B cell (primary cell): ENCODE data around the gene COBL. TPM values are rescaled to one million over a fixed set of nuclear protein-coding genes. Genes with fewer than 3 reads are reported as not detected.

ENCODE experiments used
- ATAC-seq: fragments of 200-7000 bp; cut with Tn5 transposase; one replicate; pipeline ENCODE4 v1.10.0; 2021; ENCODE audit warnings: low read depth, mild to moderate bottlenecking, moderate number of reproducible peaks, moderate library complexity
- CTCF ChIA-PET: fragments of 350-600 bp; sonication (Branson Sonifier 250); formaldehyde crosslinking; loops from one replicate; lab custom pipeline; 2021; ENCODE audit warnings: antibody characterized with exemption, inconsistent platforms; lab: Charles Lee
- POLR2A ChIA-PET: fragments of 350-600 bp; sonication (Branson Sonifier 250); formaldehyde crosslinking; loops from one replicate; lab custom pipeline; 2021; ENCODE audit warnings: antibody characterized with exemption; lab: Charles Lee
- DNase-seq: peaks from one replicate; pipeline ENCODE4 v3.0.0; 2013
- H2AFZ ChIP-seq: 2 replicates; pipeline ENCODE4 v1.6.1; 2012; ENCODE audit warnings: mild to moderate bottlenecking, low read depth, low read length; ENCODE audit not compliant: insufficient read depth, poor library complexity, severe bottlenecking
- H3K27ac ChIP-seq, 2 donors: 1 replicate in 1 of 2; 2 replicates in 1 of 2; pipeline ENCODE4 v1.5.1; 2012 to 2013; ENCODE audit warnings: low read length in 2 of 2, mild to moderate bottlenecking in 2 of 2, moderate library complexity in 1 of 2
- H3K27me3 ChIP-seq, 4 experiments: fragments of 200-600 bp in 1 of 4; sonication (generic) in 1 of 4; replicated peaks in 1 of 4; 1 replicate in 2 of 4; 2 replicates in 2 of 4; pipeline versions ENCODE4 v1.6.1 to v1.7.0; 2013 to 2016; ENCODE audit warnings: low read length in 3 of 4, mild to moderate bottlenecking in 2 of 4, mixed read lengths in 1 of 4, moderate library complexity in 1 of 4; ENCODE audit not compliant: insufficient read depth in 4 of 4, control insufficient read depth in 3 of 4; ENCODE audit errors: control extremely low read depth in 1 of 4
- H3K36me3 ChIP-seq, 2 experiments: replicated peaks in 1 of 2; 1 replicate in 1 of 2; 2 replicates in 1 of 2; pipeline versions ENCODE4 v1.6.1 to v1.7.1; 2013; ENCODE audit warnings: low read length in 1 of 2; ENCODE audit not compliant: insufficient read depth in 2 of 2, control insufficient read depth in 1 of 2; ENCODE audit errors: control extremely low read depth in 1 of 2, extremely low read depth in 1 of 2
- H3K4me1 ChIP-seq, 2 donors: fragments of 200-600 bp in 1 of 2; sonication (generic) in 1 of 2; 1 replicate in 1 of 2; 2 replicates in 1 of 2; pipeline versions ENCODE4 v1.5.1 to v1.6.1; 2013 to 2017; ENCODE audit warnings: low read length in 2 of 2; ENCODE audit not compliant: control insufficient read depth in 2 of 2, insufficient read depth in 2 of 2
- H3K4me2 ChIP-seq: replicated peaks from 2 replicates; pipeline ENCODE3; 2012; ENCODE audit warnings: mild to moderate bottlenecking, low read depth, low read length; ENCODE audit not compliant: poor library complexity, severe bottlenecking
- H3K4me3 ChIP-seq, 5 experiments: fragments of 200-600 bp in 1 of 5; sonication (generic) in 1 of 5; 1 replicate in 3 of 5; 2 replicates in 2 of 5; pipeline versions ENCODE4 v1.5.1 to v1.7.0; 2011 to 2016; ENCODE audit warnings: low read length in 4 of 5, mild to moderate bottlenecking in 4 of 5, low read depth in 2 of 5, control low read depth in 1 of 5, moderate library complexity in 1 of 5; ENCODE audit not compliant: insufficient read depth in 1 of 5; ENCODE audit errors: control extremely low read depth in 1 of 5, extremely low read depth in 1 of 5
- H3K79me2 ChIP-seq: fragments of 200-600 bp; sonication (generic); one replicate; pipeline ENCODE4 v1.6.0; 2016; ENCODE audit warnings: low read length; ENCODE audit not compliant: control insufficient read depth, insufficient read depth
- H3K9ac ChIP-seq: fragments of 200-600 bp; sonication (generic); 2 replicates; pipeline ENCODE4 v1.6.1; 2017; ENCODE audit warnings: mild to moderate bottlenecking, low read length, moderate library complexity
- H3K9me3 ChIP-seq, 3 donors: one replicate each; pipeline versions ENCODE4 v1.6.1 to v1.7.1; 2013; ENCODE audit warnings: low read length in 2 of 3; ENCODE audit not compliant: control insufficient read depth in 2 of 3, insufficient read depth in 1 of 3; ENCODE audit errors: control extremely low read depth in 1 of 3
- H4K20me1 ChIP-seq: 2 replicates; pipeline ENCODE4 v1.6.0; 2012; ENCODE audit warnings: mild to moderate bottlenecking, low read length; ENCODE audit not compliant: insufficient read depth, control insufficient read depth, poor library complexity, severe bottlenecking
- H3K27ac Mint-ChIP-seq: one replicate; pipeline ENCODE4 v1.8.0; 2021; ENCODE audit warnings: mixed read lengths
- H3K27me3 Mint-ChIP-seq: one replicate; pipeline ENCODE4 v1.8.0; 2021; ENCODE audit warnings: mixed read lengths
- H3K4me1 Mint-ChIP-seq: one replicate; pipeline ENCODE4 v1.8.0; 2021; ENCODE audit warnings: mixed read lengths
- H3K4me3 Mint-ChIP-seq: one replicate; pipeline ENCODE4 v1.8.0; 2021; ENCODE audit warnings: mixed read lengths
- H3K9me3 Mint-ChIP-seq: one replicate; pipeline ENCODE4 v1.8.0; 2022; ENCODE audit warnings: mixed read lengths; ENCODE audit not compliant: insufficient read depth
- CTCF ChIP-seq: fragments of 200-600 bp; IDR thresholded peaks from one replicate; pipeline ENCODE4 v1.8.0; 2022; ENCODE audit warnings: antibody characterized with exemption, mild to moderate bottlenecking
- EZH2 ChIP-seq: IDR thresholded peaks from 2 replicates; pipeline ENCODE4 v1.6.1; 2012; ENCODE audit warnings: borderline replicate concordance, low read depth, mild to moderate bottlenecking, moderate library complexity, low read length; ENCODE audit not compliant: insufficient read depth, poor library complexity, severe bottlenecking
- WGBS: methylation state at CpG from one replicate; pipeline ENCODE4 v1.1.5; 2013; ENCODE audit warnings: missing lambda C conversion rate; ENCODE audit not compliant: insufficient coverage; 5-methylcytosine and 5-hydroxymethylcytosine counted together
- intact Hi-C: fragments of 100-400 bp; cut with micrococcal nuclease; formaldehyde crosslinking; loops from one replicate; pipeline ENCODE4 v1.10.0; 2022
- polyA plus RNA-seq: library from polyadenylated mRNA; depleted of rRNA; stranded (reverse); fragments of >200 nt; gene quantifications from 2 replicates; pipeline ENCODE4 v1.2.3, GENCODE V29; 2012
- total RNA-seq, 2 donors: library from RNA; stranded (reverse); fragments of 120-200 nt in 1 of 2; gene quantifications; 1 replicate in 1 of 2; 2 replicates in 1 of 2; pipeline versions ENCODE4 v1.2.3 to v1.2.4, GENCODE V29; 2013 to 2022

Gene COBL
- total and polyA plus RNA-seq, 2 donors (not counting 1 experiment from before 2014, with no cell fraction given) = not detected

DNA sequence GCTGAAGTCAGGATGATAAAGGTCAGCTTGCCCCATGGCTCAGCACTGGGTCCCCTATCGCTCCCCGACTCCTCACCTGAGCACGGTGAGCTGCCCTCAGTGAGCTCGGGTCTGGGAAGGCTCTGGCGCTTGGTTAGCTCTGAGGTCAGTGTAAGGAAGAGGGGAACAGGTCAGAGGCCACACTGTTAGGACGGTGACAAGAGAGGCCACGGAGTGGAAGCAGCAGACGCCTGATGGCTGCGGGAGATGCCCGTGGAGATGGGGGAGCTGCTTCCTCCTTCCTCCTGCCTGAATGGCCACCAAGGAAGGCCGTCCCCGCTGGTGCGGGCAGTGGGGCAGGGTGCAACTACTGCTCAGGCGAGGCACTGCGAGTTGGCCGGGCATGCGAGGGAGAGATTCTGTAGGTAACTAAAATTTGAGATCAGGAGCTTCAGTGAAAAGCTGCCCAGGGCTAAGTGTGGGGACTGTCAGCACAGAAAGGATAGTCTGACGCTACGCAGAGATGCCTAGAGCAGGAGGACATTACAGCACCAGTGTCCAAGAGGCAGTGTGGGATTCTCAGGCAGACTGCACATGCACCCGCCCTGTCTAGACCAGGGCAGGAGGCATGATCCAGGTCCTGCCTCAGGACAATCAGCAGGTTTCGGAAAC is 302.6 kb downstream of the COBL start:
- POLR2A ChIA-PET = no interaction called here
- CTCF ChIA-PET = no interaction called here
- no peaks in the 10 kb centered on the region for H3K4me1 Mint-ChIP-seq

DNA sequence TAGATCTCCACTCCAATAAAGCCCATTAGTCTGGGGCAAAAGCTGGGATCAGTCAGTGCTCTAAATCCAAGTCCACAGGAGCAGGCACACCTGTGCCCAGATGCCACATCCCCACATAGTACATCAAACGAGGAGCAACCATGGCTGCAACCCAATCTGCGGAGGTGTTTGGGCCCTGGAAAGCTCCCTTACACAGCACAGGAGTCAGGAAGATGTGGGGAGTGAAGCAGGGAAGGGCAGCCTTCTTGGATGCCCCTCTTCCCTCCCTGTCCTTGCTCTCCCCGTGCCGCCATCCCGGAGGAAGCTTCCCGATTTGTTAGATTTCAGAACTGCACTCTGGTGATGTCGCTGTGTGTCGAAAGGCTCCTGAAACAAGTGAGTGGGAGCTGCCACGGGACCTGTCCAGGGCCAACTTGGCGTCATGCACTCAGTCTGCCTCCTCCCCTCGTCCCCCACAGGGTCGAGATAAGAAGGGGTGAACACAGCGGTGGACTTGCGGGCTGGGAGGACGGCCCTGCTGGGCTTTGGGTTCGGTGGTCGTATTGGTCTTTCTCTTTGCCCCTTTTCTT is 303.3 kb downstream of the COBL start:
- Mint-ChIP-seq H3K4me3 (no peak overlapping the region), H3K4me1 (no peaks in the 10 kb centered on the region), H3K9me3 (no peaks in the 10 kb centered on the region), H3K27ac (no peak overlapping the region), H3K27me3 (no peaks in the 10 kb centered on the region)
- Histone ChIP-seq H4K20me1 (no peaks in the 10 kb centered on the region), H2AFZ (no peak overlapping the region), H3K36me3 (no peaks in the 10 kb centered on the region), H3K4me2 (no peak overlapping the region), H3K9ac (no peak overlapping the region), H3K27ac (no peak overlapping the region), H3K4me3 (no peak overlapping the region), H3K4me1 (no peaks in the 10 kb centered on the region), H3K27me3 (no peaks in the 10 kb centered on the region), H3K79me2 (no peaks in the 10 kb centered on the region), H3K9me3 (no peaks in the 10 kb centered on the region)
- no peak for ATAC-seq
- ChIA-PET POLR2A (no interaction called here), CTCF (no interaction called here)
- WGBS = 98% methylated on average over 13 of the region's 17 CpGs
- intact Hi-C loops = no loop called here
- DNase-seq = no peak
- TF ChIP-seq CTCF (no peak), EZH2 (no peak)

More for the DNA sequence above, 302.6 kb downstream of the COBL start:
- Histone ChIP-seq H3K9ac (no peak overlapping the region), H3K27ac (no peak overlapping the region), H3K36me3 (no peaks in the 10 kb centered on the region), H3K4me3 (no peak overlapping the region), H3K79me2 (no peaks in the 10 kb centered on the region), H3K9me3 (no peaks in the 10 kb centered on the region), H4K20me1 (no peaks in the 10 kb centered on the region), H3K4me1 (no peaks in the 10 kb centered on the region), H3K27me3 (no peaks in the 10 kb centered on the region), H2AFZ (no peak overlapping the region), H3K4me2 (no peak overlapping the region)
- no peak for TF ChIP-seq EZH2
- no peak for DNase-seq
- Mint-ChIP-seq H3K27ac (no peak overlapping the region), H3K27me3 (no peaks in the 10 kb centered on the region), H3K9me3 (no peaks in the 10 kb centered on the region), H3K4me3 (no peak overlapping the region)
- 86% methylated on average over 21 of the region's 21 CpGs for WGBS
- ATAC-seq = no peak
- intact Hi-C loops = no loop called here
